Tibial artery (tissue), 4 donors: ENCODE results near the gene EPHB4.

ENCODE experiments used
- DNase-seq, 2 donors: peaks; one replicate each; pipeline ENCODE4 v3.0.0-alpha.2; 2019
- H3K27ac ChIP-seq, 2 donors: fragments of 200-600 bp; sonication (generic) in 1 of 2; 1 replicate in 1 of 2; 2 replicates in 1 of 2; pipeline ENCODE4 v1.5.1; 2018 to 2019; ENCODE audit warnings: mild to moderate bottlenecking in 1 of 2
- H3K27me3 ChIP-seq, 2 donors: fragments of 200-600 bp; sonication (generic) in 1 of 2; one replicate each; pipeline versions ENCODE4 v1.5.1 to v1.6.0; 2016 to 2019
- H3K36me3 ChIP-seq, 3 donors: fragments of 200-600 bp; sonication (generic) in 2 of 3; one replicate each; pipeline ENCODE4 v1.5.1; 2016 to 2019; ENCODE audit warnings: mild to moderate bottlenecking in 2 of 3
- H3K4me1 ChIP-seq, 4 donors: fragments of 200-600 bp; sonication (generic) in 2 of 4; 1 replicate in 3 of 4; 2 replicates in 1 of 4; pipeline ENCODE4 v1.5.1; 2016 to 2019
- H3K4me3 ChIP-seq, 2 donors: fragments of 200-600 bp; sonication (generic) in 1 of 2; 1 replicate in 1 of 2; 2 replicates in 1 of 2; pipeline ENCODE4 v1.5.1; 2018 to 2019; ENCODE audit warnings: mild to moderate bottlenecking in 2 of 2
- H3K9me3 ChIP-seq, 3 donors: fragments of 200-600 bp; sonication (generic) in 1 of 3; one replicate each; pipeline ENCODE4 v1.5.1; 2016 to 2019
- intact Hi-C: fragments of 100-400 bp; cut with DNase I; formaldehyde crosslinking; loops from one replicate; pipeline ENCODE4 v1.15.0; 2023; ENCODE audit warnings: low total_unique reads
- TF ChIP-seq, protein P1 (sequence below), 2 experiments: fragments of 200-600 bp in 1 of 2; fragments of 450-650 bp in 1 of 2; IDR thresholded peaks; one replicate each; pipeline ENCODE4 v1.5.1; 2017 to 2019; ENCODE audit warnings: antibody characterized with exemption in 2 of 2, mild to moderate bottlenecking in 1 of 2, moderate library complexity in 1 of 2

EPHB4 gene

DNA sequence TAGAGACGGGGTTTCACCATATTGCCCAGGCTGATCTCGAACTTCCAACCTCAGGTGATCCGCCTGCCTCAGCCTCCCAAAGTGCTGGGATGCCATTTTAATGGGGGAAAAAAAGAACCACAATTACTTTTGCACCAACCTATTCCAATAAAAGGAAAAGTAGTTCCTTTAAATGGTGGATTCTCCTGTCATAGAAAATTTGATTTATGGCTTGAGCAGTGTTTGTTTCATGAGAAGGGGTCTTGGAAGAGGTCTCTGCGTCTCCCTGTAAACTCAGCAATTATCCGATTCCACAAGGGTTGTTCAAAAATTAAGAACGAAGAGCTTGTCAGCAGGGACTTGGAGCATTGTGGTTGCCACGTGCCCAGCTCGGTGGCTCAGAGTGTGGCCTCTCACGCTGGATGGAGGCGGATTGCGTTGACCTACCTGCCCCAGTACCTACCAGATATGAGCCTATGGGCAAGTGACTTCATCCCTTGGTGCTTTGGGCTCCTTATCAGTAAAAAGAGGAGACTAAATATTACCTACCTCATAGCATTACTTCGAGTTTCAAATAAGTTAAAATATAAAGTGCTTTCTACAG lies 37.0 kb upstream of the EPHB4 start:
- H3K4me3 ChIP-seq: no peak overlapping the region
- H3K9me3 ChIP-seq: no peaks in the 10 kb centered on the region
- H3K4me1 ChIP-seq: peaks cover 0 to 35% (median 25%) of the 10 kb centered on the region in 4 donors
- H3K27me3 ChIP-seq: no peaks in the 10 kb centered on the region
- TF ChIP-seq, protein P1, sequence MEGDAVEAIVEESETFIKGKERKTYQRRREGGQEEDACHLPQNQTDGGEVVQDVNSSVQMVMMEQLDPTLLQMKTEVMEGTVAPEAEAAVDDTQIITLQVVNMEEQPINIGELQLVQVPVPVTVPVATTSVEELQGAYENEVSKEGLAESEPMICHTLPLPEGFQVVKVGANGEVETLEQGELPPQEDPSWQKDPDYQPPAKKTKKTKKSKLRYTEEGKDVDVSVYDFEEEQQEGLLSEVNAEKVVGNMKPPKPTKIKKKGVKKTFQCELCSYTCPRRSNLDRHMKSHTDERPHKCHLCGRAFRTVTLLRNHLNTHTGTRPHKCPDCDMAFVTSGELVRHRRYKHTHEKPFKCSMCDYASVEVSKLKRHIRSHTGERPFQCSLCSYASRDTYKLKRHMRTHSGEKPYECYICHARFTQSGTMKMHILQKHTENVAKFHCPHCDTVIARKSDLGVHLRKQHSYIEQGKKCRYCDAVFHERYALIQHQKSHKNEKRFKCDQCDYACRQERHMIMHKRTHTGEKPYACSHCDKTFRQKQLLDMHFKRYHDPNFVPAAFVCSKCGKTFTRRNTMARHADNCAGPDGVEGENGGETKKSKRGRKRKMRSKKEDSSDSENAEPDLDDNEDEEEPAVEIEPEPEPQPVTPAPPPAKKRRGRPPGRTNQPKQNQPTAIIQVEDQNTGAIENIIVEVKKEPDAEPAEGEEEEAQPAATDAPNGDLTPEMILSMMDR (IDR thresholded peaks at IDR 0.05): no peak
- peaks cover 23 to 44% (median 28%) of the 10 kb centered on the region in 3 donors for H3K36me3 ChIP-seq
- no peak for DNase-seq
- H3K27ac ChIP-seq: no peak overlapping the region
- intact Hi-C loops: loop anchor here (10.0 kb wide), 1 partner anchor 400 kb away; the partner anchor contains the start of gene SPACDR

DNA sequence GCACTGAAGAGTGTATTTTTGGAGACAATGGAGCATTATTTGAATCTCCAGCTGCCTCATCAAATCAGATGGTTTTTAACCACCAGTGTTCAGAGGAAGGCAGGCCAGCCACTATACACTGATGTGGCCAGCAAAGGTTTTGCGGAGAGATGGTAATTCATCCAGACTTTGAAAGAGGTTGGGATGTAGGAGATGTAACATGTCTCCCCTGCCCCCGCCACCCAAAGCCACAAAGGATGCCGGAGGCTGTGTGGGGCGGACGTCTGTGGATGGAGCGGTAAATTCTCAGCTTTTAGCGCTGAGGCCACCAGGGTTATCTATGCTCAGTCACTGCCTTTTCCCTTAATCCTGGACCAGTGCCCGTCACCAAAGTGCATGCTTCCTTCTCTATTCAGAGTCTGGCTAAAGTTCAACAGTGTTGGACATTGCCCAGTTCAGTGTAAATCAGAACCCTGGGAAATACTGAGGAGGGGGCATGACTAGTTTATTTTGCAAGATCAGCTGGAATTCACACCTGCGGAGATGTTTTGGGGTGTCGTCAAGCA lies 36.2 kb upstream of the EPHB4 start:
- no peaks in the 10 kb centered on the region for H3K9me3 ChIP-seq
- no peak overlapping the region for H3K27ac ChIP-seq
- DNase-seq: no peak
- intact Hi-C loops: loop anchor here (10.0 kb wide), 1 partner anchor 399 kb away; the partner anchor contains the start of gene SPACDR
- H3K4me1 ChIP-seq: peaks cover 0 to 27% (median 17%) of the 10 kb centered on the region in 4 donors
- peaks cover 23 to 52% (median 28%) of the 10 kb centered on the region in 3 donors for H3K36me3 ChIP-seq
- H3K27me3 ChIP-seq: no peaks in the 10 kb centered on the region
- no peak overlapping the region for H3K4me3 ChIP-seq
- TF ChIP-seq, protein P1 (IDR thresholded peaks at IDR 0.05): no peak

DNA sequence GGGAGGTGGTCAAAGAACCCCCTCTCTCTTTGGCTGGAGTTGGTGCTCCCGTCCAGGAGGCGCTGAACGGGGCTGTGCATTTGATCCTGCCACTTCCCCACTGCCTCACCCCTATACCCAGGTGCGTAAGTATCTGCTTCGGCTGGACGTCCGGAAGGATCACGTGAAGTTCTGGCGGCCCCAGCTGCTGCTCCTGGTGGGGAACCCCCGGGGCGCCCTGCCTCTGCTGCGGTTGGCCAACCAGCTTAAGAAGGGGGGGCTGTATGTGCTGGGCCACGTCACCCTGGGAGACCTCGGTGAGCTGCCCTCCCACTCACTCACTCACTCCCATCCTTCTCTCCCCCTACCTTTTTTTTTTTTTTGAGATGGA lies 34.3 kb upstream of the EPHB4 start:
- H3K36me3 ChIP-seq: peaks cover 23 to 66% (median 28%) of the 10 kb centered on the region in 3 donors

DNA sequence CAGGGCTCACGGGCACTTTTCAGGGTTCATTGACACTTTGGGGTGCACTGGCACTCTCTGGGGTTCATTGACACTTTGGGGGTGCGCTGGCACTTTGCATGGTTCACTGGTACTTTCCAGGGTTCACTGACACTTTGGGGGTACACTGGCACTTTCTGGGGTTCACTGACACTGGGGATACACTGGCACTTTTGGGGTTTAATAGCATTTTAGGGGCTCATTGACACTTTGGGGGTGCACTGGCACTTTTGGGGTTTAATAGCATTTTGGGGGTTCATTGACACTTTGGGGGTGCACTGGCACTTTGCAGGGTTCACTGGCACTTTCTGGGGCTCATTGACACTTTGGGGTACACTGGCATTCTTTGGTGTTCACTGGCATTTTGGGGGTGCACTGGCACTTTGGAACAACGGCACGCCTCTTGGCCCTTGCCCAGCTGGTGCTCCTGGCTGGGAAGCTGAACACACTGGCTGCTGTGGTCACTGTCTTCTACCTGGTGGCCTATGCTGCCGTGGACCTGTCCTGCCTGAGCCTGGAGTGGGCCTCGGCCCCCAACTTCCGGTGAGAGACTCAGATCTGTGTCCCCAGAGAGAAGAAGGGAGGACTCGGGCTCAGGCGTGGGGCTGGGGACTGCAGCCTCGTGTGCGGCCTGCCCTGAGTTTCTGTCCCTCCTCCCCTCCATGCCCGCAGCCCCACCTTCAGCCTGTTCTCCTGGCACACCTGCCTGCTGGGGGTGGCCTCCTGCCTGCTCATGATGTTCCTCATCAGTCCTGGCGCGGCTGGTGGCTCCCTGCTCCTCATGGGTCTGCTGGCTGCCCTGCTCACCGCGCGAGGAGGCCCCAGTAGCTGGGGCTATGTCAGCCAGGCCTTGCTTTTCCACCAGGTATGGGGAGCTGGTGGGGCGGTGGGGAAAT lies 33.6 kb upstream of the EPHB4 start:
- no peaks in the 10 kb centered on the region for H3K27me3 ChIP-seq
- TF ChIP-seq, protein P1 (IDR thresholded peaks at IDR 0.05): no peak
- intact Hi-C loops: loop anchor here (10.0 kb wide), 1 partner anchor 396 kb away; the partner anchor contains the start of gene SPACDR
- H3K27ac ChIP-seq: no peak overlapping the region
- no peak for DNase-seq
- no peaks in the 10 kb centered on the region for H3K9me3 ChIP-seq
- no peak overlapping the region for H3K4me3 ChIP-seq
- peaks cover 0 to 7% (median 2%) of the 10 kb centered on the region in 4 donors for H3K4me1 ChIP-seq
- peaks cover 23 to 67% (median 28%) of the 10 kb centered on the region in 3 donors for H3K36me3 ChIP-seq

More for the DNA sequence above, 34.3 kb upstream of the EPHB4 start:
- H3K27me3 ChIP-seq: no peaks in the 10 kb centered on the region
- no peak for DNase-seq
- H3K27ac ChIP-seq: no peak overlapping the region
- no peaks in the 10 kb centered on the region for H3K9me3 ChIP-seq
- H3K4me3 ChIP-seq: no peak overlapping the region
- intact Hi-C loops: loop anchor here (10.0 kb wide), 1 partner anchor 397 kb away; the partner anchor contains the start of gene SPACDR
- peaks cover 0 to 13% (median 8%) of the 10 kb centered on the region in 4 donors for H3K4me1 ChIP-seq
- TF ChIP-seq, protein P1 (IDR thresholded peaks at IDR 0.05): no peak

DNA sequence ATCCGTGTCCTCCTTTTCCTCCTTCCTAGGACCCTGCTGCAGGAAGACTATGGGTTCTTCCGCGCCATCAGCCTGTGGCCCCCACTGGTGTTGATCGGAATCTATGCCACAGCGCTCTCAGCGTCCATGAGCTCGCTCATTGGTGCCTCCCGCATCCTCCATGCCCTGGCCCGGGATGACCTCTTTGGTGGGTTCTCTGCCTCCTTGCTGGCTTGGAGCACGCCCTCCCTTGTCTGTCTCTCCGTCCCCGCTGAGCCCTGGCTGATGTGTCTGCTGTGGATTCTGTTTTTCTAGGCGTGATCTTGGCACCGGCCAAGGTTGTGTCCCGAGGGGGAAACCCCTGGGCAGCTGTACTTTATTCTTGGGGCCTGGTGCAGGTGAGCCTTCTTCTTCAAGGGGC lies 32.5 kb upstream of the EPHB4 start:
- intact Hi-C loops: loop anchor here (10.0 kb wide), 1 partner anchor 395 kb away; the partner anchor contains the start of gene SPACDR
- H3K27ac ChIP-seq: no peak overlapping the region
- H3K9me3 ChIP-seq: no peaks in the 10 kb centered on the region
- TF ChIP-seq, protein P1 (IDR thresholded peaks at IDR 0.05): no peak
- H3K36me3 ChIP-seq: peaks cover 23 to 73% (median 28%) of the 10 kb centered on the region in 3 donors
- no peaks in the 10 kb centered on the region for H3K27me3 ChIP-seq
- no peak for DNase-seq
- no peak overlapping the region for H3K4me3 ChIP-seq
- no peaks in the 10 kb centered on the region for H3K4me1 ChIP-seq
